Left lobe of liver (tissue), 2 donors: ENCODE results near the gene TNFAIP3. TPM values are rescaled to one million over a fixed set of nuclear protein-coding genes. Genes with fewer than 3 reads are reported as not detected.
"Not testable (repeated sequence)": the region's sequence is repeated elsewhere in the genome, so short reads cannot be mapped to it uniquely, and the experiment has no call there.

Experiments used
- ATAC-seq: fragments of 200-7000 bp; cut with Tn5 transposase; one replicate; pipeline ENCODE4 v1.9.1; 2020; ENCODE audit warnings: mild to moderate bottlenecking, moderate library complexity
- DNase-seq: peaks from one replicate; pipeline ENCODE4 v3.0.0-alpha.2; 2020; ENCODE audit warnings: low spot score
- total RNA-seq: library from RNA; stranded (reverse); gene quantifications from one replicate; pipeline ENCODE4 v1.2.1, GENCODE V29; 2021
- donor health status: DM: no; HTN: no; CAD: no; lungs with moderate emphysema.
- donor health status: DM: no; HTN: yes; CAD: no.

TNFAIP3 gene
- total RNA-seq, 1 donor from 2014 or later: 8.8 TPM

DNA sequence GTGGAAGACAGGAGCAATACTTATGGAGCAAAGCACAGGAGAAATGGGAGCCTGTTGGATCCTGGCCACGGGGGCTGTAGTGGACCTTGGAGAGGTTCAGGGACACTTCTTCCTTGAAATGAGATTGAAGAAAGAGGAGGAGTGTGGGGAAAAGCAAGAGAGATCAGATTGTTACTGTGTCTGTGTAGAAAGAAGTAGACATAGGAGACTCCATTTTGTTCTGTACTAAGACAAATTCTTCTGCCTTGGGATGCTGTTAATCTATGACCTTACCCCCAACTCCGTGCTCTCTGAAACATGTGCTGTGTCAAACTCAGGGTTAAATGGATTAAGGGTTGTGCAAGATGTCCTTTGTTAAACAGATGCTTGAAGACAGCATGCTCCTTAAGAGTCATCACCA, 22.7 kb upstream of the TNFAIP3 start:
- ATAC-seq, DNase-seq: not testable (repeated sequence)

DNA sequence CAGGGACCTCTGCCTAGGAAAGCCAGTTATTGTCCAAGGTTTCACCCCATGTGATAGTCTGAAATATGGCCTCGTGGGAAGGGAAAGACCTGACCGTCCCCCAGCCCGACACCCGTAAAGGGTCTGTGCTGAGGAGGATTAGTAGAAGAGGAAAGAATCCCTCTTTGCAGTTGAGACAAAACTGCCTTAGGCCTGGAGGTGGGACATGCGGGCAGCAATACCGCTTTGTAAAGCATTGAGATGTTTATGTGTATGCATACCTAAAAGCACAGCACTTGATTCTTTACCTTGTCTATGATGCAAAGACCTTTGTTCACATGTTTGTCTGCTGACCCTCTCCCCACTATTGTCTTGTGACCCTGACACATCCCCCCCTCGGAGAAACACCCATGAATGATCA, 22.3 kb upstream of the TNFAIP3 start:
- DNase-seq, ATAC-seq: not testable (repeated sequence)

DNA sequence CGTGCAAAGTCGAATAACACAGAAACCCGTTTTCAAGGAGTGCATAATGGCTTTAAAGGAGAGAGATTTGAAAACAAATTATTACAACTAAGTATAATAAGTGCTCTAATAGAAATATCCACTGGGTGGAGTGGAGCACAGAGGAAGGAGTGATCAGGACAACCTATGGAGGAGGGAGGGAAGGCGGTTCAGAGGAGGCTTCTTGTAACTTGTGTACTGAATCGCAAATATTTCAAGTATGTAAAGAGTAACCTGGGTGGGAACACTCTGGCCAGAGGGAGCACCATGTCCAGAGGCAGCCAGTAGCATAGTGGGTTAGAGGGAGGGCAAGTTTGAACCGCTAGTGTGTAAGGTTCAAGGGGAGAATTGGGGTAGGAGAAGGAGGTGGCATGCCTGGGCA, 21.6 kb upstream of the TNFAIP3 start:
- no peak for ATAC-seq

DNA sequence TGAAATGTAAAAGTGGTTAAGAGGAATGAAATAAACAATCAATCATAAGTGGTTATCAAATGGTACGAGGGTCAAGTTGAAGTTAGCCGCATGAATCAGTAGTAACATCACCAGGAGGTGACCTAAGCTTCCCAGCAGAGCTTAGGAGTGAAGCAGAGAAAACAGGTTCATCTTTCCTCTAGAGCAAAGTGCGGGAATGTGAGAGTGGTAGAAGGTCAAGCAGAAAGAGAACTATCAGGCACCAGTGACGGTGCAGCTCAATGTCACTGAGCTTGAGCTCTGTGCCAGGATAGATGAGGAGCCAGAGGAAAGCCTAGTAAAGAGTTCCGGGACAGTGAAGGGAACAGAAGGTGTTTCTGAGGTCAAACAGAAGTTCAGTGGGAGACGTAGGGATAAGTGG, 20.8 kb upstream of the TNFAIP3 start:
- ATAC-seq: no peak
- no peak for DNase-seq

More for the DNA sequence above, 21.6 kb upstream of the TNFAIP3 start:
- no peak for DNase-seq

DNA sequence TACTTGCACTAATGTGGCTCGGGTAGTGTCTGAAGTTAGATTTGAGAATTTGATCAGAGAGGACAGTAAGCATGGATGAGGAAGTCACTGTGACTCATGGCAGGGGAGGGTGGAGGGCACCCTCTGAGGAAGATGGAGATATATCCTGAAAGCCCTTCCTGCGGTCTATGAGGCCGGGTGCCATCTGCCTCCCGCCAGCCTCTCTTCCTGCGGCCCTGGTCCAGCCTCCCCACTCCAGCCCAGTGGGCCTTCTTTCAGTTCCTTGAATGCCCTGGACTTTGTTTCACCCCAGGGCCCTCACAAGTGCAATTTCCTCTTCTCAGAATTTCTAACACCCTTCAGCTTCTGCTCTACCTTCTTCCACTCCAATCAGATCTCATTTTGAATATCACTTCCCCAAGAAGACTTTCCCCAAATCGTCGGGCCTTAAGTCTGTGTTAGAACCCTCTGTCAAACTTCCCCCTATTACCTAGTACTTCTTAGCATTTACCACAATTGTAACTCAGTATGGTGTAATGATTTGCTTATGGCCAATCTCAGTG, 20.2 kb upstream of the TNFAIP3 start:
- no peak for DNase-seq
- ATAC-seq: peak; percentile 60

DNA sequence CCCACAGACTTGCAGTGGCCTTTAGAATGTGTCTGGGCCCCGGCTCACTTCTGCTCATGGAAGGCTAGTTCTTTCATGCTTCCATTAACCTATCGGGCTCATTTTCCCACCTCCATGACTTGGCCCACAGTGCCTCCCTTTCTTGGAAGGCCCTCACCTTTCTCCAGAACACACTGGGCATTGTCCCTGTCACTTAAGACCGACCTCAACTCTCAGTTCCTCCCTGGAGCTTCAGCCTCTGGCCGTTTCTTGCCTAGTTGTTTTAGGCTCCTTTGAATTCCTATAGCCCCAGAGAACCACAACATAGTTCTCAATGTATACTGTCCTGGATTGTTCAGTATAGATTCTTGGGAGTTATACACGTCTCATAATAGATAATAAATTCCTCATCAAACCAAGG, 19.3 kb upstream of the TNFAIP3 start:
- ATAC-seq (no peak), DNase-seq (no peak)

DNA sequence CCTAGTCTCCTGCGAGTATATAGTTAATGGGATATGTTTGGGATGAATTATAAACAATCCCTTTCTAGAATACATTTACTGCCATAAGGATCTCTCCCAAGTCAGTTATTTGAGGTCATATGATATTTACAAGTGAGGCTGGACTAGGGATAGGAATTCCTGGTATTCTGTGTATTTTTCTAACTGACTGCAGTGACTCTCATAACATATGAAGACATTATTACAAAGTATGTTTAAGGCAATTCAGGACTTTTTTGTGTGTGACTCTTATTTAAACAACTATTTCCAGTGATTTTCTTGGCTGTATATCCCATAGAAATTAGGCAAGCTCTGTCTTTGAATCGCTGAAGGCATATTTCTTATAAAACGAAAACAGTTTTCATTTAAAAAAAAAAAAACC, 18.4 kb upstream of the TNFAIP3 start:
- ATAC-seq (no peak), DNase-seq (no peak)

DNA sequence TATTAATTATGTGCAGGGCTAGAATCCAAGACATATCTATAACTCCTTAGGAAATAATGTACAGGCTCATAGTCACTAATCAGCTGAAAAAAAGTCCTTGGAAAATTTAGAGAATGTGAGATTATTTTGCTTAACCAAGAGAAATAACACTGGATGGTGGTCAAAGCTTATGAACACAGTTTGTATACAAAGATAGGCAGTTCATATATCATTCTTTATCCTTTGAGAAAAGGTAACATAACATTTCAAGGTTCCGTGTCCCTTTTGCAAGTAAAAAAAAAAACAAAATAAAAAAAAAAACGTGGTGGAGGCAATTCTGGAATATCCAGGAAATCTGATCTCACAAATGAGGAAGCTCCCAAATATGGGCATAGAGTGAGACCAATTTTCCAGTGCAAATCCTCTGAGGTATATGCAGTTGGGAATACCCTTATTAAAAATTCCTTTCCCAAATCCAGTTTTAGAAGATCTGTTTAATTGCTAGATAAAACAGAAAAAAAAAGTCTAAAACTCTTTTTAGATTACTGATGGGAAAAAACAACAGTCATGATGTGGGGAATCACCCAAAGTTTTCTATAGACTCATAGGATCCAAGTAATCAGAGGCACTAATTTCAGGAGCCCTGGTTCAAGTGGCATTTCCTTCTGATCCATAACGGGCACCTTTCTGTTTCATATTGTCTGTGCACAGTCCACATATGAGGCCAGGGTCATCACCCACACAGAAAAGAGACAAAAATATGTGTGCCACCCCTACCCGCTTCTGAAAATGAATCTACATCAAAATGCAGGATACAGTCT, 17.7 kb upstream of the TNFAIP3 start:
- DNase-seq (no peak), ATAC-seq (no peak)

DNA sequence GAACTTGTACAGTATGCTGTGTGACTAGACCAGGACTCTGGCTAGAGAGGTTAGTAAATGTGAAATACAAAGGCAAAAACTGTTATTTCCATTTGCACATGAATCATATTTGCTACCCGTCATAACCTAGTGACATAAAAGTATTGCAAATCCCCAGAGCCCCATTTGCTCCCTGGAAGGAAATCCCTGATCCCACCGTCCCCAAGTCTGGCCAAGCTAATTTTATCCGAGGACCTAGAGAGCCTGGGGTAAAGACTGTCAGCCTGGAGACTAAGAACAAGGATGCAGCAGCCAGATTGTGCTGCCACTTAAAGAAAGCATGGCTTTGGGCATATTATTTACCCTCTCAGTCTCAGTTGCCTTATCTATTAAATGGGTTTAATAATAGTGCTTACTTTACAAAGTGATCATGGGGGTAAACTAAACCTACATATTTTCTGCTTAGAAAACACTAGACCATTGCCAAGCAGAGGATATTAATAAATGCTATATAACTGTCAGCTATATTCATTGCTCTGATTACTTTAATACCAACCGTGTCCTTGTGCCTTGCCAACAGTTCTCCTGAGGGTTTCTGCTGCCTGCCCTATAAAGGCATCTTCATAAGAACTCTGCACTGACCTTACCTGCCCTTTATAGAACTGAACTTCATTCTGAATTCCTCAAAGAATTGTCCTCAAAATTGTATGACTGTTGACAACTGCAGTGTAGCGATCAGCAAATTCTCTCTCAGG, 16.9 kb upstream of the TNFAIP3 start:
- DNase-seq: no peak
- no peak for ATAC-seq

DNA sequence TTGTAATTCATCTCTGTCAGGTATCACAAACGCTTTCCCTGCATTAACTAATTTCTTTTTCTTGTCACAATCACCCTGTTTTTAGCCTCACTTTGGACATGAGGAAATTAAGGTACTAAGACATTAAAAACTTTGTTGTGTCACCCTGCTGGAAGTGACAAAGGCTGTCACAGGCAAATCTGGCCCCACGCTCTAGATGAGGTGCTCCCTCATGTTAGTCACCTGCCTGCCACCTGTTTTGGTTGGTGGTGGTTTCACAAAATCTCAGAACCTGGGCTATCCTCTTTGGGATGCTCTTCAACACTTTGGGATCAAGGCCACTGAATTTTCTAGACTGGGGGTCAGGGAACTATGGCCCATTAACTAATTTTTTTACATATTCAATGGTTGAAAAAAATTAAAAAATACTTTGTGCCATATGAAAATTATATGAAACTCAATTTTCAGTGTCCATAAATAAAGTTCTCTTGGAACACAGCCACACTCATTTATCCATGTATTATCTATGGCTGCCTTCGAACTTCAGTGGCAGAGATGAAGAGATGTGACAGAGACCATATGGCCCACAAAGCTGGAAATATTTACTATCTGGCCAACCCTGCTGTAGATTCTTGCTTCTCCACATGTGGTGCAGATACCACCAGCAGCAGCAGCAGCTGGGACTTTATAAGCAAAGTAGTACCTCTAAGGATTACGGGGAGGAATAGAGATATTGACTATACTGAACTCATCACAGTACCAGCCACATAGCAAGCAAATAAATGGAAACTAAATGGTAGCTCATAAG, 16.1 kb upstream of the TNFAIP3 start:
- DNase-seq: no peak
- no peak for ATAC-seq

DNA sequence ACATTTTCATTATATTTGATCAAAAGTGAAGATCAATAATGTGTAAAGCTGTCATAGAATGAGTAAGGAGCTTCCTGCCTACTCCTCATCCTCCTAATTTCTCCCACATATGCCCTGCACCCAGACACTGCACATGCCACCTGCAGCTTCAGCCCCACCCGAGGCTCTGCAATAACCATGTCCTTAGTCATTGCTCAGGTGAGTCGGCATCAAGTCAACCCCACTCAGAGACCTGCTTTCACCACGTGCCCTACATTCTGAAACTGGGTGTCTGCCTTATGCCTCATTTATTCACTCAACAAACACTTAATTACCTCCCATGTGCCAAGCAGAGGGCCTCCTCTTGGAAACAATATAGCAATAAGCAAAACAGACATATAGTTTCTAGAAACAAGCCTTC, 15.4 kb upstream of the TNFAIP3 start:
- ATAC-seq (no peak), DNase-seq (no peak)

DNA sequence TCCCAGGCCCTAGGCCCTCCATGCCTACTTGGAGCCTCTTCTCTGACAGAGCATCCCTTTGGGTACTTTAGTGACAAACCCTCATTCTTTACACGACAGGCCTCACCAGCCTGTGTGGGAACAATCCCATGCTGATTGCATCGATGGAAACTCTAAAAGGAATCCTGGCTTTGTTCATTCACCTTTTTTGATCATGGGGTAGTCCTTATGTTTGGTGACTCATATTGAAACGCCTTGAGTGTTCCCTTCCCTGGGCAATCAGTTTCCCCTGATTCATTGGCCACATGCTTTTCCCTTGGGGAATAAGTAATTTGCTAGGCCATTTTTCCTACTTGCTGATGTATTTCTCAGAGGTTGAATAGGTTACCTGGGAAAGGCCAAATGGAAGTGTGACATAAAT, 14.7 kb upstream of the TNFAIP3 start:
- DNase-seq (no peak), ATAC-seq (no peak)

DNA sequence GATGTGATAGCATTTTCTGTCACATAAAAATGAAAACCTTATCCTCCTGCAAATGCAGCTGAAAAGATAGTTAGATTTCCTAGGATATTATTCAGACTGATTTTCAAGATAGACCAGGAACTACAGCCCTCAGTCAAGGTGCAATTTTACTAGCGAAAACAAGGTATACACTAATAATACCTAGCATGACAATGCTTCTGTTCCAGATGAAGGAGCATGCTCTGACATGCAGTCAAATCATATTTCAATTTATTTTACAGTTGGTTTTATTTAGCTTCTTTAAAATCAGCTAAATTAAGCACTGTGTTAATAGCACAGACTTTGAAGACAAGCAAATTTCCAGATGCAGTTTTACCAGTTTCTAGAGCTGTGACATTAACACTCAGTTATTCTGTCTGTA, 14.2 kb upstream of the TNFAIP3 start:
- ATAC-seq: no peak
- DNase-seq: no peak

DNA sequence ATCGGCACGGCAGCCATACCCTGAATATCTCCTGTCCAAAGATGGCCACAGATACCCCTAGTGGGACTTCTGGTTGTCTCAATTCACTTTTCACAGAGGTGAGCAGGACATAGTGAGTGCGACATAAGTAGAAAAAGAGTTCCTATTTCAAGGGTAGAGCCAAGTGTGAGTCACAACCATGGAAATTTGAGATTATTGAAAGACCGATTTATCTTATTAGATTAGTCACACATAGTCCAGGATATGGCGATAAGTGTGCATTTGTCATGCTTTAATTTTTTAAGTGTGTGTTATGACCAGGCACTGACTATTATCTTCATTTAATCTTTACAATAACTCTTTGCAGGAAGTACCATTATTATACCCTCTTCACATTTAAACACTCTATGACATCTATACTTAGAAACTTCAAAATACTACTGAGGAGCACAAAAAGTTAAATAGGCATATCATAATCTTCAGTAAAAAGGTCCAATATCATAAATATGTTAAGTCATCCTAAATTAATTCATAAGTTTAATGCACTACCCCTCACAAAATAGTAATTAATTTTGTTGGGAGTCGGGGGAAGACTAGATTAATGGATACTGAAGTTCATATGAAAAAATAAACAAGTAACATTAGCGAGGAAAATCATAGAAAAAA, 13.4 kb upstream of the TNFAIP3 start:
- no peak for ATAC-seq
- no peak for DNase-seq

DNA sequence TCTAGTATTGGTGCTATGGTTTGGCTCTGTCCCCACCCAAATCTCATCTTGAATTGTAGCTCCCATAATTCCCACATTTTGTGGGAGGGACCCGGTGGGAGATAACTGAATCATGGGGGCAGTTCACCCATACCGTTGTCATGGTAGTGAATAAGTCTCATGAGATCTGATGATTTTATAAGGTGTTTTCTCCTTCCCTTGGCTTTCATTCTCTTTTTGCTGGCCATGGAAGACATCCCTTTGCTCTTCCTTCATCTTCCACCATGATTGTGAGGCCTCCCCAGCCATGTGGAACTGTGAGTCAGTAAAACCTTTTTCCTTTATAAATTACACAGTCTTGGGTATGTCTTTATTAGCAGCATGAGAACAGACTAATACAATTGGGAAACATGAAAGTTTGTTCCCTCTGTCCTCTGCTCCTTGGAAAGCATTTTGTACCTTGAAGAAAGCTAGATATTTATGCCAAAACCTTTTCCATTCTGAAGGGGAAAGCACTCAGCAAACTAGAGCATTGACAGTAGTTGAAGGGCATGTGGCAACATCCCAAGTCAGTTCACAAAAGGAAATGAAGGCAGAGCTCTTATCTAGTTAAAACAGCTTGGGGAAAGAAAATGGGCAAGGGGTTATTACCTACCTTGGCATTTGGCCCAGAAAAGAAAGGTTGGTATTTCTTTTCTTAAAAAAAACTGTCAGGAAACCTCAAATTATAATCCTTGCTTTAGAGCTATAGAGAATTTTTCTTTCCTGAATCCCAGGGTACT, 10.7 kb upstream of the TNFAIP3 start:
- DNase-seq: no peak
- no peak for ATAC-seq

DNA sequence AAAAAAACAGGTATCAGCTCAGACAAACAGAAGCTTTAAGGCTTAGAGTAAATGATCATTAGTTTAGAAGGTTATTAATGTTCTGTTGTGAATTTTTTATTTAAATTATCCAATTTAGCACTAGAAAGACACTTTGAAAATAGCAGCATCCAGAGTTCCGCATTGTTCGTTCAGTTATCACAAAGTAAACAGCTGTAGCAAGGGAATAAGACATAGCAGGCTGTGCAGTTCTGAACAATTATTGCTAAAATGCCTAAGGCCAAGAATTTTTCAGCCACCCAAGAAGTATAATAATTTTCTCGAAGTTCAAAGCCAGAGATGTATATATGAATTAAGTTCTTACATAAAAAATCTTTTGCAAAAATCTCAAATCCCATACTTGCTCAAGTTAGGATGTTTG, 8.0 kb upstream of the TNFAIP3 start:
- ATAC-seq (no peak), DNase-seq (no peak)

DNA sequence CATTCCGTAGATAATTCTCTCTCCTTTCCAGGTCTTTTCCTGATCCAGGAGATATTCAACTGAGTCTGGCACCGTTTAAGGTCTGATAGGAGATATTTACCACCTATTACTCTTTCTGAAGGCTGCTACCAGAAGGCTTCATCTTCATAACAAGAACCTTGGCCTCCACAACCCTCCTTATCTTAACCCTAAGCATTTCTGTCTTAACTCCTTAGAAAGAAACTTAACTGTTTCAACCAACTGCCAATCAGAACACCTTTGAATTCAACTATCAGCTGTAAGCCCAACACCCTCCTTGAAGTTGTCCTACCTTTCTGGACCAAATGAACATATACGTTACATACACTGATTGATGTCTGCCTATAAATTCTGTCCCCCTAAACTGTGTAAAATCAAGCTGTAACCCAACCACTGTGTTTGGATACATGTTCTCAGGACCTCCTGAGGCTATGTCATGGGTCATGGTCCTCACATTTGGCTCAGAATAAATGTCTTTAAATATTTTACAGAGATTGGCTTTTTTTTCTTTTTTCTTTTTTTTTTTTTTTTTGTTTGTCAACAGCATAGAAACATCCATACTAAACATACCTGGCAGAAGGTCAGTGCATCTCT, 6.6 kb upstream of the TNFAIP3 start:
- ATAC-seq (no peak), DNase-seq (no peak)

DNA sequence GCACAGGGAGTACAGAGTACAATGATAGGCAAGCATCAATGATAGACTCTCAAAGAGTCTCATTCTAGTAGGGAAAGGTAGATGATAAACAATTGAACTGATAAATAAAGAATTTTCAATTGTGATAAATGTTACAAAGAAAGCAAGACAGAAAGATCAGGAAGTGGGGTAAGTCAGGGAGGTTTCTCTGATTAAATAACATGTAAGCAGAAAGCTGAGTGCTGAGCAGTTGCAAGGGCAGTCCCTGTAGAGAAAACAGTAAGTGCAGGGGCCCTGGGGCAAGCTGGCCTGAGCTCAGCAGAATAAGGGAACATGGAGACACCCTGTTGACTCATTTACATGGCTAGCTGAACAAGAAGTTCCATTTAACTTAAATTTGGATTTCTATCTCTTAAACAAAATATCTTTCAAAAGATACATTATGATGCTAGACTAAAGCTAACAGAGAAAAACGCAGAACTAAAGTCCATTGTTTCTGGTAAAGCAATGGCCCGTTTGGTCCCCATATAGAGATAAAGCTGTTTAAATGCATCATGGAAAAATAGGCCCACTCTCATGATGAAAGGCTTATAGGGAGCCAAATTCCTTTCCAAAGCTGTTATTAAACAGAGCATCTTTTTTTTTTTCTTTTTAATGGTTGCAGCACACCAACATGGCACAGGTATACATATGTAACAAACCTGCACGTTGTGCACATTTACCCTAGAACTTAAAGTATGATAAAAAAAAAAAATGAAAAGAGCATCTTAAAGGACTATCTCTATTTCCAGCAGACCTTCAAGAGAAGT, 5.3 kb upstream of the TNFAIP3 start:
- no peak for ATAC-seq

More for the DNA sequence above, 5.3 kb upstream of the TNFAIP3 start:
- no peak for DNase-seq
